ENCODE results near the gene SRPX. TPM values are rescaled to one million over a fixed set of nuclear protein-coding genes. Genes with fewer than 3 reads are reported as not detected.
A peak's percentile ranks its signal among the peaks of the same experiment; 100 is the strongest.

The SRPX gene
- total RNA-seq, 1 donor from 2014 or later: 60.1 TPM

DNA sequence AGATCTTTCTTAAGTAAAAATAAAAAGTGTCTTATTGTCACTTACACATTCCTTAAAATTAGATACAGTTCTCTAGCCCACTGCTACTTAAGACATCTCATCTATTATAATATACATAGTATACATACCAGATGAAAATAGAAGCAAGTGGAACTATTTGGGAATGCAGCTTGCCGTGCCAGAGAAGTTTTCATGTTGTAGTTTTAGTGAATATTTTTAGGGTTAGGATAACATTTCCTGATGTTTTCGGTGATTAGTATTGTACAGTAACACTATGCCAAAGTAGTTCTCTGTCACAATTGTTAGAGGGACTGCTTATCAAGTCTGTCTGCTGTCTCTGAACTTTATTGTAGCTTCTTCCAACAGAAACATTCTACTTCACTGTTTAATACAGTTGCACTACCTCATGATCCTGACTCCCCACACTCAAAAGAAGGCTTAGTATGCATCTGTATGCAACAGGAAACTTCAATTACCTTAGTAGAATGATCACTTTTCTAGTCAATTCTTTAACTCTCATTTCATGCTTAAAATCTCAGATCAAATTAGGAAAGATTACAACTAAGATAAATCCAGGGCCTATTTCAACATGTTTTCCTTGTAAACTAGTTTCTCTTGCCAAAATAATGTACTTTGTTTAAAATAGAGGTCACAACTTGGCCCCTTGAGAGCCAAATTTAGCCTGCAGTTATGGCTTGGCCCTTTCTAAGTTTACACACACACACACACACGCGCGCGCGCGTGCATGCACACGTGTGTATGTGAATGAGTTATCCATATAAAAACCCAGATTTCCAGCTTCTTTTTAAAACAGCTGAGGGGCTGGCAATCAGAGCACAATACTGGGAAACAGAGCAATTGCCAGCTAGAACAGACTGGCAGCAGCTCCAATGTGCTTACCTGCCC, 42.3 kb upstream of the SRPX start:
- Histone ChIP-seq H4K20me1 (ENCODE audit: insufficient read depth, low read length) (no peaks in the 10 kb centered on the region), H3K9ac (ENCODE audit: low read length) (no peak overlapping the region), H3K27ac (ENCODE audit: low read depth, low read length) (no peak overlapping the region), H3K4me1 (ENCODE audit: insufficient read depth, low read length) (no peaks in the 10 kb centered on the region), H2AFZ (ENCODE audit: low read depth, low read length) (no peak overlapping the region), H3K4me3 (ENCODE audit: insufficient read depth, low read depth, low read length) (no peak overlapping the region), H3K4me2 (ENCODE audit: low read length) (peak overlapping the region; percentile 30), H3K9me3 (ENCODE audit: insufficient read depth, low read depth, low read length) (no peaks in the 10 kb centered on the region), H3K79me2 (ENCODE audit: insufficient read depth, low read length) (no peaks in the 10 kb centered on the region), H3K36me3 (ENCODE audit: insufficient read depth, low read length) (no peaks in the 10 kb centered on the region), H3K27me3 (ENCODE audit: insufficient read depth, low read length) (no peaks in the 10 kb centered on the region)
- H3K4me3 Mint-ChIP-seq (ENCODE audit: unreplicated experiment): no peak overlapping the region
- H3K9me3 Mint-ChIP-seq (ENCODE audit: unreplicated experiment): no peaks in the 10 kb centered on the region
- FAIRE-seq (peak; percentile 63), DNase-seq (ENCODE audit: low read depth) (peak; percentile 46)
- H3K4me1 Mint-ChIP-seq (ENCODE audit: low read depth, unreplicated experiment): no peaks in the 10 kb centered on the region
- TF ChIP-seq, protein P1, sequence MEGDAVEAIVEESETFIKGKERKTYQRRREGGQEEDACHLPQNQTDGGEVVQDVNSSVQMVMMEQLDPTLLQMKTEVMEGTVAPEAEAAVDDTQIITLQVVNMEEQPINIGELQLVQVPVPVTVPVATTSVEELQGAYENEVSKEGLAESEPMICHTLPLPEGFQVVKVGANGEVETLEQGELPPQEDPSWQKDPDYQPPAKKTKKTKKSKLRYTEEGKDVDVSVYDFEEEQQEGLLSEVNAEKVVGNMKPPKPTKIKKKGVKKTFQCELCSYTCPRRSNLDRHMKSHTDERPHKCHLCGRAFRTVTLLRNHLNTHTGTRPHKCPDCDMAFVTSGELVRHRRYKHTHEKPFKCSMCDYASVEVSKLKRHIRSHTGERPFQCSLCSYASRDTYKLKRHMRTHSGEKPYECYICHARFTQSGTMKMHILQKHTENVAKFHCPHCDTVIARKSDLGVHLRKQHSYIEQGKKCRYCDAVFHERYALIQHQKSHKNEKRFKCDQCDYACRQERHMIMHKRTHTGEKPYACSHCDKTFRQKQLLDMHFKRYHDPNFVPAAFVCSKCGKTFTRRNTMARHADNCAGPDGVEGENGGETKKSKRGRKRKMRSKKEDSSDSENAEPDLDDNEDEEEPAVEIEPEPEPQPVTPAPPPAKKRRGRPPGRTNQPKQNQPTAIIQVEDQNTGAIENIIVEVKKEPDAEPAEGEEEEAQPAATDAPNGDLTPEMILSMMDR (IDR thresholded peaks at IDR 0.05; ENCODE audit: insufficient read depth, low read depth, low read length): no peak
- no peak for TF ChIP-seq EZH2 (IDR thresholded peaks at IDR 0.05; ENCODE audit: insufficient read depth, low read length)
- no peak overlapping the region for H3K27ac Mint-ChIP-seq (ENCODE audit: unreplicated experiment)
- no peaks in the 10 kb centered on the region for H3K36me3 Mint-ChIP-seq (ENCODE audit: low read depth, unreplicated experiment)
- H3K27me3 Mint-ChIP-seq (ENCODE audit: low read depth, unreplicated experiment): no peaks in the 10 kb centered on the region

DNA sequence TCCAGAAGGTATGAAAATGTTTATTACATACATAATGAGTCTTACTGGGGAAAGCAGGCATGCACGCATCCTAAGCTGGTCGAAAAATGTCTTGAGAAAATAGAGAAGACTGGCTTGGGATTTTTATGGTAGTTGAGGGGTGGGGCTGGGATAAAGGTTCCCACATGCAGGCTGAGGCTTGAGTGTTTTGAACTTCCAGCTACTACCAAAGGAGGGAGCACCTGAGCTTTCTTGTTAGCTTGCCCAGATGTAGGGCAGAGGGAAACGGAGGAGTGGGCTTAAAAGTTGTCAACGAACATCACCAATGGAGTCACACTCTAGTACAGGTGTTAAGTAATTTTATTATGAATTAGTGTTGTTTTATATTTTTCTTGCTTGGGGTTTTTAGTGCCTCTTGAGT, 39.6 kb upstream of the SRPX start:
- DNase-seq (ENCODE audit: low read depth) (no peak), FAIRE-seq (no peak)
- no peak overlapping the region for H3K27ac ChIP-seq (ENCODE audit: low read depth, low read length)
- H3K79me2 ChIP-seq (ENCODE audit: insufficient read depth, low read length): no peaks in the 10 kb centered on the region
- Mint-ChIP-seq H3K27me3 (ENCODE audit: low read depth, unreplicated experiment) (no peaks in the 10 kb centered on the region), H3K4me1 (ENCODE audit: low read depth, unreplicated experiment) (no peaks in the 10 kb centered on the region), H3K36me3 (ENCODE audit: low read depth, unreplicated experiment) (no peaks in the 10 kb centered on the region), H3K9me3 (ENCODE audit: unreplicated experiment) (no peaks in the 10 kb centered on the region), H3K27ac (ENCODE audit: unreplicated experiment) (no peak overlapping the region), H3K4me3 (ENCODE audit: unreplicated experiment) (no peak overlapping the region)
- no peak overlapping the region for H2AFZ ChIP-seq (ENCODE audit: low read depth, low read length)
- no peak overlapping the region for H3K9ac ChIP-seq (ENCODE audit: low read length)
- H4K20me1 ChIP-seq (ENCODE audit: insufficient read depth, low read length): no peaks in the 10 kb centered on the region
- TF ChIP-seq, protein P1 (IDR thresholded peaks at IDR 0.05; ENCODE audit: insufficient read depth, low read depth, low read length): peak; percentile 27
- TF ChIP-seq EZH2 (IDR thresholded peaks at IDR 0.05; ENCODE audit: insufficient read depth, low read length): no peak
- no peaks in the 10 kb centered on the region for H3K27me3 ChIP-seq (ENCODE audit: insufficient read depth, low read length)
- H3K4me1 ChIP-seq (ENCODE audit: insufficient read depth, low read length): no peaks in the 10 kb centered on the region
- no peak overlapping the region for H3K4me2 ChIP-seq (ENCODE audit: low read length)
- H3K36me3 ChIP-seq (ENCODE audit: insufficient read depth, low read length): no peaks in the 10 kb centered on the region
- H3K9me3 ChIP-seq (ENCODE audit: insufficient read depth, low read depth, low read length): no peaks in the 10 kb centered on the region
- no peak overlapping the region for H3K4me3 ChIP-seq (ENCODE audit: insufficient read depth, low read depth, low read length)

DNA sequence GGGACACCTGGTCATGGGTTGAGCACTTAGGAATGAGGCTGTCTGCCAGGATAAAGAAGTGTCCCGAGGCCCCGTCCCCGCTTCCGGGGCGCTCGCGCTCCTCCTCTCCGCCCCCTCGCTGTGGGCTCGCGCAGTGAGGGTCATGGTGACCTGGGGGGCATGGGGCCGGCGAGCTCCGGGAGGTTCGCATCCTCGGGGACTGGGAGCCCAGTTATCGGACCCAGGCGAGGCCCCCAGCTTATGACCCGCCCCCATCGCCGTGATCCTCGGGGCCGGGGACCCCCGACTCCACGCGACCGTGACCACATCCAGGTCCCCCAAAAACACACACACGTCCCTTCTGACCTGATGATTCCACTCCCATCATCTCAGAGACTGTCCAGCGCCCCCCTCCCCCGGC, 35.3 kb upstream of the SRPX start:
- no peaks in the 10 kb centered on the region for H3K36me3 ChIP-seq (ENCODE audit: insufficient read depth, low read length)
- no peak overlapping the region for H3K27ac Mint-ChIP-seq (ENCODE audit: unreplicated experiment)
- no peak for FAIRE-seq

More for the DNA sequence above, 35.3 kb upstream of the SRPX start:
- Mint-ChIP-seq H3K36me3 (ENCODE audit: low read depth, unreplicated experiment) (no peaks in the 10 kb centered on the region), H3K9me3 (ENCODE audit: unreplicated experiment) (no peaks in the 10 kb centered on the region), H3K4me1 (ENCODE audit: low read depth, unreplicated experiment) (no peaks in the 10 kb centered on the region), H3K27me3 (ENCODE audit: low read depth, unreplicated experiment) (no peaks in the 10 kb centered on the region), H3K4me3 (ENCODE audit: unreplicated experiment) (no peak overlapping the region)
- H3K27ac ChIP-seq (ENCODE audit: low read depth, low read length): no peak overlapping the region
- H3K79me2 ChIP-seq (ENCODE audit: insufficient read depth, low read length): no peaks in the 10 kb centered on the region
- no peak overlapping the region for H3K4me3 ChIP-seq (ENCODE audit: insufficient read depth, low read depth, low read length)
- no peaks in the 10 kb centered on the region for H4K20me1 ChIP-seq (ENCODE audit: insufficient read depth, low read length)
- TF ChIP-seq, protein P1 (IDR thresholded peaks at IDR 0.05; ENCODE audit: insufficient read depth, low read depth, low read length): no peak
- no peak for TF ChIP-seq EZH2 (IDR thresholded peaks at IDR 0.05; ENCODE audit: insufficient read depth, low read length)
- no peak overlapping the region for H3K9ac ChIP-seq (ENCODE audit: low read length)
- no peak overlapping the region for H3K4me2 ChIP-seq (ENCODE audit: low read length)
- no peaks in the 10 kb centered on the region for H3K27me3 ChIP-seq (ENCODE audit: insufficient read depth, low read length)
- no peak for DNase-seq (ENCODE audit: low read depth)
- H3K9me3 ChIP-seq (ENCODE audit: insufficient read depth, low read depth, low read length): no peaks in the 10 kb centered on the region
- no peak overlapping the region for H2AFZ ChIP-seq (ENCODE audit: low read depth, low read length)
- H3K4me1 ChIP-seq (ENCODE audit: insufficient read depth, low read length): no peaks in the 10 kb centered on the region

Measured in astrocyte (in vitro differentiated cells and primary cell).